Choroid plexus epithelial cell (primary cell): ENCODE measurements around the gene ARSJ.
A peak's percentile ranks its signal among the peaks of the same experiment; 100 is the strongest.

ENCODE experiments used
- DNase-seq: peaks from one replicate; pipeline ENCODE4 v3.0.0-alpha.2; 2010; ENCODE audit warnings: low read depth
- H3K4me3 ChIP-seq: 2 replicates; pipeline ENCODE4 v1.5.1; 2011; ENCODE audit warnings: low read depth, mild to moderate bottlenecking, control low read depth, low read length, moderate library complexity
- TF ChIP-seq, protein P1 (sequence below): conservative IDR thresholded peaks from 2 replicates; pipeline ENCODE4 v1.5.1; 2011; ENCODE audit warnings: low read depth, mild to moderate bottlenecking, control low read depth, inconsistent platforms, low read length, moderate library complexity

ARSJ gene

DNA sequence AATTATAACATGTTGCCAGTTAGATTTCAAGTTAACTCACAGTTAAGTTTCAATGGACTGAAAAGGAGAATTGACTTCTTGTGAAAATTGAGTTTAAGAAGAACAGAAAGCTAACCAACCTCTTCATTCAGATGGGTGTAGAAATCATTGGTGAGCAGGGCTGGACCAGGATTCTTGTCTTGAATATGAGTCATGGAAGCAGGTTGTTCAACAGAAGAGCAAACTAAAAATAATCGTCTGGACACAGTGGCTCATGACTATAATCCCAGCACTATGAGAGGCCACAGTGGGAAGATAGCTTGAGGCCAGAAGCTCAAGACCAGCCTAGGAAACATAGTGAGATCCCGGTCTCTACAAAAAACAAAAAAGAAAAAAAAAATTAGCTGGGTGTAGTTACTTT lies 98.2 kb downstream of the ARSJ start:
- DNase-seq: peak; percentile 27
- TF ChIP-seq, protein P1, sequence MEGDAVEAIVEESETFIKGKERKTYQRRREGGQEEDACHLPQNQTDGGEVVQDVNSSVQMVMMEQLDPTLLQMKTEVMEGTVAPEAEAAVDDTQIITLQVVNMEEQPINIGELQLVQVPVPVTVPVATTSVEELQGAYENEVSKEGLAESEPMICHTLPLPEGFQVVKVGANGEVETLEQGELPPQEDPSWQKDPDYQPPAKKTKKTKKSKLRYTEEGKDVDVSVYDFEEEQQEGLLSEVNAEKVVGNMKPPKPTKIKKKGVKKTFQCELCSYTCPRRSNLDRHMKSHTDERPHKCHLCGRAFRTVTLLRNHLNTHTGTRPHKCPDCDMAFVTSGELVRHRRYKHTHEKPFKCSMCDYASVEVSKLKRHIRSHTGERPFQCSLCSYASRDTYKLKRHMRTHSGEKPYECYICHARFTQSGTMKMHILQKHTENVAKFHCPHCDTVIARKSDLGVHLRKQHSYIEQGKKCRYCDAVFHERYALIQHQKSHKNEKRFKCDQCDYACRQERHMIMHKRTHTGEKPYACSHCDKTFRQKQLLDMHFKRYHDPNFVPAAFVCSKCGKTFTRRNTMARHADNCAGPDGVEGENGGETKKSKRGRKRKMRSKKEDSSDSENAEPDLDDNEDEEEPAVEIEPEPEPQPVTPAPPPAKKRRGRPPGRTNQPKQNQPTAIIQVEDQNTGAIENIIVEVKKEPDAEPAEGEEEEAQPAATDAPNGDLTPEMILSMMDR: no peak
- no peak overlapping the region for H3K4me3 ChIP-seq

GRCh38 chr4:113880240-113881028 lies 99.0 kb downstream of the ARSJ start:
- TF ChIP-seq, protein P1: no peak
- no peak for DNase-seq
- no peak overlapping the region for H3K4me3 ChIP-seq

GRCh38 chr4:113878668-113879067 lies 100.8 kb downstream of the ARSJ start:
- peak; percentile 62 for DNase-seq
- TF ChIP-seq, protein P1: peak; percentile 50
- H3K4me3 ChIP-seq: no peak overlapping the region

GRCh38 chr4:113874480-113874879 lies 105.0 kb downstream of the ARSJ start:
- TF ChIP-seq, protein P1: no peak
- no peak for DNase-seq

DNA sequence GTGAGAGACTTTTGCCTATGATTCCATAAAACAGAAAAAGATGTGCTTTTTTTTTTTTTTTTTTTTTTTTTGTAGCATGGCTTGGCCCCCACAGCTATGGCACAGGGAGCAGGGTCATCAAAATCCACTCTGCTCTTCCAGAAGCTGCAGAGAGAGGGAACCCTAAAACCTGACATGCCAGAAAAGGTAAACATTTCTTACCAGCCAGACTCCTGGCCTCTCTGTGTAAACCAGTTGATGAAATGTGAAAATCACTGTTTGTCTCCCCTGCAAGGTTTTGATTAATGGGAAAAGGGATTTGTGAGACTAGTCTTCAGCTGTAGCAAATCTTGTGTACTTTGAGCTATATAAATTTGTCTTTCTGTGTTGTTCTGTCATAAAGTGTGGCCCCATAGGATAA lies 105.9 kb downstream of the ARSJ start:
- no peak overlapping the region for H3K4me3 ChIP-seq
- DNase-seq: no peak
- TF ChIP-seq, protein P1: no peak

More at GRCh38 chr4:113874480-113874879, 105.0 kb downstream of the ARSJ start:
- H3K4me3 ChIP-seq: no peak overlapping the region

DNA sequence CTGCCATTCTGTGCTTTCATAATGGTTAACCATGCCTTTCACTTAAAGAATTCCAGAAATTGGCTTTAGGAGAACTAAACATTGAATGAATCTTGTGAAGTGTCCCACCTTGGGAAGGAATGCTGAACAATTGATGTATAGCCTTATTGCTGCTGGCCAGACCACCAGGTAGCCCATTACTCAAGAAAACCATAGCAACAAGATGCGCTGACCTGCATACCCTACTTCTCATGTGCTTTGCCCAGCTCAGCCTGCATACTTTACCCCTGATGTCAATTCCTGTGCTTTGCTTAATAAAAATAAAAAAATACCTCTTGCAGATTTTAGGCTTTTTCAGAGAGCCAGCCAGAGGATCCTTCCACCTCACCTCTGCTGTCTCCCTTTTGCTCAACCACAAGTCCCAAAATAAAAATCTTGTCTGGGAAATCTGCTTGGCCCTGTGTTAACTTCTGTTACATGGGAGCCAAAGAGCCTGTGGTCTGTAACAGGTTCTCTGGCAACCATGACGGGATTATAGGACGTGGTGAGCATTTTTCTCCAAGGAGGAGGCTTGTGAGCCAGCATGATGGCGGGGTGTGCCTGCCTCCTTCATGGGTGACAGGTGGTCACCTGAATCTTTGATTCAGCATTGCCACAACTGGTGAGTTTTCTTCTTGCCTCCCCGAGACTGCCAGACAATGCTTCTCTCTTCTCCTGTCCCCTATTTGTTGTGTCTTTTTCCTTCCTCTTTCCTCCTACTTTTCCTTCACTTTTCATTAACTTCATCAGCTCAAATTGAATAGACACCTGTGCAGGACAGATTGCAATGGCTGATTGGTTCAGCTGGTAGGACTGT lies 106.8 kb downstream of the ARSJ start:
- DNase-seq: peak; percentile 32
- TF ChIP-seq, protein P1: no peak
- H3K4me3 ChIP-seq: no peak overlapping the region
